IPS-20b (cell line): ENCODE measurements around the gene PTPRN2.

Source experiments
- H3K27ac ChIP-seq: one replicate; pipeline ENCODE4 v1.5.1; 2013; ENCODE audit warnings: low read length
- H3K27me3 ChIP-seq: 2 replicates; pipeline ENCODE4 v1.6.1; 2013; ENCODE audit warnings: mild to moderate bottlenecking, low read length, inconsistent platforms; ENCODE audit not compliant: insufficient read depth
- H3K36me3 ChIP-seq: 2 replicates; pipeline ENCODE4 v1.6.1; 2013; ENCODE audit warnings: low read depth, mild to moderate bottlenecking, inconsistent platforms, low read length, moderate library complexity; ENCODE audit not compliant: insufficient read depth
- H3K4me1 ChIP-seq: 2 replicates; pipeline ENCODE4 v1.6.1; 2013; ENCODE audit warnings: mild to moderate bottlenecking, control low read depth, inconsistent platforms, low read length, moderate library complexity; ENCODE audit not compliant: insufficient read depth
- H3K4me3 ChIP-seq: 2 replicates; pipeline ENCODE4 v1.5.1; 2013; ENCODE audit warnings: mild to moderate bottlenecking, low read length, inconsistent platforms
- H3K9ac ChIP-seq: 2 replicates; pipeline ENCODE4 v1.6.1; 2013; ENCODE audit warnings: low read depth, mild to moderate bottlenecking, inconsistent platforms, low read length, moderate library complexity
- H3K9me3 ChIP-seq: 2 replicates; pipeline ENCODE4 v1.6.1; 2013; ENCODE audit warnings: mild to moderate bottlenecking, low read depth, low read length, inconsistent platforms; ENCODE audit not compliant: insufficient read depth

The PTPRN2 gene

DNA sequence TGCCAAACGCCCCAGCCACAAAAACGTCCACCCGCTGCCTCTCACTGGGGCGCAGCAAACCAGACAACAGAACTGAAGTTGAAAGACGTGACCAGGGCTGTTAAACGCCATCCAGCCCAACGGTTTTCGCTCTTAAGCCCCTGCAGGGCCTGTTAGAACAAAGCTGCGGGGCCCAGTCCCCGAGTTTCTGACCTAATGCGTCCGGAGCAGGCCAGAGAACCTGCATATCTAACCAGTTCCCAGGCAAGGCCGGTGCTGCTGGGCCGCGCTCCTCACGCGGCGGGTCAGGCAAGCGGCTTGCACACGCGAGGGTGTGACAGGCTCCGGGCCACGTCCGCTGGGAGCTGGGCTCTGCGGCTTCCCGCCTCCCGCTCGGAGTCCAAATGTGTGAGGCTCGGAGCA, 87.0 kb downstream of the PTPRN2 start:
- H3K27me3 ChIP-seq, result no peaks in the 10 kb centered on the region; the same call in 1 of the 2 replicates
- no peak overlapping the region; the same call in 1 of the 2 replicates for H3K9ac ChIP-seq
- no peak overlapping the region for H3K4me3 ChIP-seq
- H3K9me3 ChIP-seq, result peaks cover under 1% of the 10 kb centered on the region; the same call in 1 of the 2 replicates
- peaks cover 12% of the 10 kb centered on the region; the same call in 1 of the 2 replicates for H3K4me1 ChIP-seq
- H3K36me3 ChIP-seq, result no peaks in the 10 kb centered on the region
- no peak overlapping the region for H3K27ac ChIP-seq

DNA sequence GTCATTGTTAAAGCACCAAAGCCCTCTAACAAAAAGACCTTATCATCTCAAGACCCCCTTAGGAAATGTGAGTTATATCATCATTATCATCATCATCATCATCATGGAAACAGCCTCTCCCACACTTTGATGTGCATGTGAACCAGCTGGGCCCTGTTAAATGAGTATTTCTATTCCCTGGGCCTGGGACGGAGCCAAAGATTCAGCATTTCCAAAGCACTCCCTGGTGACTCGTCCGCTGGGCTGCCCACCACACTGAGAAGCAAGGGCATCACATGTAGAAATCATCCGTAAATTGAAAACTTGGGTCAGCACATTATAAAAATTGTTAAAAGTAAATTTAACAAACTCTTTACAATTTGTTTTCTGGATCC, 88.6 kb downstream of the PTPRN2 start:
- H3K36me3 ChIP-seq, result no peaks in the 10 kb centered on the region
- no peaks in the 10 kb centered on the region for H3K9me3 ChIP-seq
- no peak overlapping the region for H3K27ac ChIP-seq
- no peak overlapping the region for H3K4me3 ChIP-seq
- no peaks in the 10 kb centered on the region; the same call in 1 of the 2 replicates for H3K27me3 ChIP-seq
- H3K4me1 ChIP-seq, result peaks cover 22% of the 10 kb centered on the region; the same call in 1 of the 2 replicates
- no peak overlapping the region for H3K9ac ChIP-seq

DNA sequence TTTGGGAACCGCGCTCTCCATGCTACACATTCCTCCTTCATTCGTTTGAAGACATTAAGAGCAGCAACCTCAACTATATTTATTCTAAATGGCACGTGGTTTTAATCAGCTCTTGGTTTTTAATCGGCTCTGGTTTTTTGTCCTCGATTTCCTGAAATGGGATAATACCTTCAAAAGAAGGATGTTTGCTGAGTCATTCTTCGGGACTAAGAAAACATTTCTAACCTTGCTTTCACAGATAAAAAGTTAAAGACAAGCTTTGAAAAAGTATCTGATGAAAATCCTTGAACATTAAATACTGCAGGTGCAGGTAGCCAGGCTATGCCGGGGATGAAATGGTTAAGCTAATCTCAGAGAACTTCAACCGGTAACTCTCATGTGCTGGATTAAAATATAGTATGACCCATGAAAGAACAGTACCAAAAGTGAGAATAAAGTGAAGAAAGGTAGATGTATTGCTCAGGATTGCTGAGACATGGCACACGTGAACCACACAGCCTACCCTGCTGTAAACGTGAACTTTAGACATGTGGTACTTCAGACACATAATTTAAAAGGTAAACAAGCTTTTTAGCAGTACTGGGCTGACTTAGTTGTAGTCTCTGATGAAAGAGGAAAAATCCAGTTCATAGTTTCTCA, 89.1 kb downstream of the PTPRN2 start:
- Histone ChIP-seq H3K4me3 (no peak overlapping the region), H3K9ac (no peak overlapping the region), H3K36me3 (no peaks in the 10 kb centered on the region), H3K27ac (no peak overlapping the region), H3K9me3 (no peaks in the 10 kb centered on the region), H3K4me1 (peaks cover 22% of the 10 kb centered on the region; the same call in 1 of the 2 replicates), H3K27me3 (no peaks in the 10 kb centered on the region; the same call in 1 of the 2 replicates)

DNA sequence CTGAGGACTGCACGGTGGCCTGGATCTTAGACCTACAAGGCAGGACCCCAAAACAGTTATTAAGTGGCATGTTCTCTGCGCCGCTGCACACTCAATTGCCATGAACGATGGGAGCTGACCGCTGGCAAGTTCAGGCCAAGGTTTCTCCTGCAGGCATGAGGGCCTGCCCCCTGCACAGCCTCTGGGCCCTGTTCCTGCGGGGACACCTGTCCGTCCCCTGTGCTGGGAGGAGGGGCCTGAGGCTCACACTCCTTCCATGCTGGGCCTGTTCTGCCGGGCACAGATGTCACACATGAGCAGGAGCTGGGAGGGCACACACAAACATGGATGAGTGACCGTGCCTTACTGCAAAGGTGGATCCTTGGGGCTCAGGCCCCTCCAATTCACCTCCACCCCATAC, 90.0 kb downstream of the PTPRN2 start:
- H3K4me3 ChIP-seq, result no peak overlapping the region
- peaks cover 22% of the 10 kb centered on the region for H3K4me1 ChIP-seq
- no peaks in the 10 kb centered on the region for H3K36me3 ChIP-seq
- H3K9me3 ChIP-seq, result no peaks in the 10 kb centered on the region
- no peak overlapping the region for H3K27ac ChIP-seq
- H3K9ac ChIP-seq, result no peak overlapping the region
- no peaks in the 10 kb centered on the region; the same call in 1 of the 2 replicates for H3K27me3 ChIP-seq

GRCh38 chr7:158495786-158496185, 91.8 kb downstream of the PTPRN2 start:
- Histone ChIP-seq H3K9ac (peak overlapping the region; percentile 27; the same call in 1 of the 2 replicates), H3K4me3 (peak overlapping the region; percentile 56; the same call in 1 of the 2 replicates), H3K4me1 (peaks cover 22% of the 10 kb centered on the region), H3K36me3 (no peaks in the 10 kb centered on the region), H3K27me3 (no peaks in the 10 kb centered on the region), H3K9me3 (no peaks in the 10 kb centered on the region; the same call in 1 of the 2 replicates), H3K27ac (peak overlapping the region; percentile 12)

DNA sequence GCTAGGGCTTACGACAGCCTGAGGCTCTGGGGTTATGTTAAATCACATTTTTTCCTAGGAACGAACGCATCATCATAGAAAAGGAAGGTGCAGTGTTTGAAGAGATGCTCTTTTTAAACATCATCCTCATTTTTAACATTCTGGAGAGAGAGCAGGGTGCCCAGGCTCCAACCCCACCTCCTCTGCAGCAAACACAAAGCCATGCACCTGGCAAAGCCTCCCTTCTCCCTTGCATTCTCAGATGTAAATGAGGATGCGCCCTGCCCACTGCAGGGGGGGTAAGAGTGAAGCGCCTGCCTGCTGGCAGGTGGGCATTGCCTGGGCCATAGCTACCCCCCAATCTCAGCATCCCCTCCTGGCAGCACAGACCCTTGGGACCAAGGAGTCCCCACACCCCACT, 92.4 kb downstream of the PTPRN2 start:
- Histone ChIP-seq H3K4me3 (peak overlapping the region; percentile 56; the same call in 1 of the 2 replicates), H3K36me3 (no peaks in the 10 kb centered on the region), H3K27me3 (no peaks in the 10 kb centered on the region), H3K4me1 (peaks cover 18% of the 10 kb centered on the region), H3K27ac (peak overlapping the region; percentile 12), H3K9me3 (no peaks in the 10 kb centered on the region; the same call in 1 of the 2 replicates), H3K9ac (peak overlapping the region; percentile 27; the same call in 1 of the 2 replicates)

- Histone ChIP-seq H3K36me3 (no peaks in the 10 kb centered on the region), H3K4me1 (peaks cover 15% of the 10 kb centered on the region), H3K9ac (peak overlapping the region; percentile 27; the same call in 1 of the 2 replicates), H3K9me3 (no peaks in the 10 kb centered on the region; the same call in 1 of the 2 replicates), H3K27ac (no peak overlapping the region), H3K27me3 (no peaks in the 10 kb centered on the region), H3K4me3 (no peak overlapping the region; the same call in 1 of the 2 replicates)
These were observed 93.0 kb downstream of the PTPRN2 start for GRCh38 chr7:158494643-158495042.

DNA sequence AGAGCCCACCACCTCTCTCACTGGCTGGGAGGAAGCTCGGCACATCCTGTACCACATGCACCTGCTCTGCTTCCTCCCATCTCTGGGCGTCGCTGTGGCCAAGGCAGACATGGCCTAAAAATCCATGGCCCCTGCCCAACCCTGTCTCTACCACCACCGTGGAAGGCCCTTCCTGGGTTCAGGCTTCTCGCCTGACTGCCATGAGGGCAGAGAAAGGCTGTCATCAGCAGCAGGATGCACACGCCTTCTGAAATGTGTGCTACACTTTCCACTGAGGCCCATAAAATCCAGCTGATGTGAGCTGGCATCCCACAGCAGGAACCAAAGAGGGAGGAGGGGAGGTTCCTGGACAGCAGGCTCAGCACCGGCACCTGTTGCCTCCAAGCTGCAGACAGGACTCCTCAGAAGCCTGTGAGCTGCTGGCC, 93.4 kb downstream of the PTPRN2 start:
- no peaks in the 10 kb centered on the region for H3K27me3 ChIP-seq
- H3K9me3 ChIP-seq, result no peaks in the 10 kb centered on the region; the same call in 1 of the 2 replicates
- H3K27ac ChIP-seq, result no peak overlapping the region

DNA sequence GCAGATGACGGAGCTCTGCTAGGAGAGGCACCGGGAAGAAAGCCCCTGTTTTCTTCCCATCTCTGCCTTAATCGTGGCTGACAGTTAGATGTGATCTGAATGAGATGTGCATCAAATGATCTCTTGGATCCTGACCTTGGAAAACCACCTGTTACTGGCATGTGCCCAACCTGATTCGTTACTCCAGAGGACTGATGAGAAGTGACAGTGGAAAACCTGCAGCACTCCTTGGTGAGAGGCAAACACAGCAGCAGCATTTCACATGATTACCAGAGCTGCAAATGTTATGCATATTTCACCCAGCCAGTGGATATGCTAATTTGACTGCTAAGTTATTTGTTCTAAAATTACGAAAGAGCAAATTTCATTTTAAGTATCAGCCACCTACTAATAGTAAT, 95.3 kb downstream of the PTPRN2 start:
- no peaks in the 10 kb centered on the region for H3K27me3 ChIP-seq
- no peak overlapping the region for H3K4me3 ChIP-seq
- H3K9ac ChIP-seq, result no peak overlapping the region
- H3K9me3 ChIP-seq, result no peaks in the 10 kb centered on the region; the same call in 1 of the 2 replicates
- H3K4me1 ChIP-seq, result peaks cover 11% of the 10 kb centered on the region
- H3K27ac ChIP-seq, result no peak overlapping the region
- H3K36me3 ChIP-seq, result no peaks in the 10 kb centered on the region

More for the DNA sequence above, 93.4 kb downstream of the PTPRN2 start:
- Histone ChIP-seq H3K4me3 (no peak overlapping the region), H3K36me3 (no peaks in the 10 kb centered on the region), H3K9ac (no peak overlapping the region), H3K4me1 (peaks cover 15% of the 10 kb centered on the region)

DNA sequence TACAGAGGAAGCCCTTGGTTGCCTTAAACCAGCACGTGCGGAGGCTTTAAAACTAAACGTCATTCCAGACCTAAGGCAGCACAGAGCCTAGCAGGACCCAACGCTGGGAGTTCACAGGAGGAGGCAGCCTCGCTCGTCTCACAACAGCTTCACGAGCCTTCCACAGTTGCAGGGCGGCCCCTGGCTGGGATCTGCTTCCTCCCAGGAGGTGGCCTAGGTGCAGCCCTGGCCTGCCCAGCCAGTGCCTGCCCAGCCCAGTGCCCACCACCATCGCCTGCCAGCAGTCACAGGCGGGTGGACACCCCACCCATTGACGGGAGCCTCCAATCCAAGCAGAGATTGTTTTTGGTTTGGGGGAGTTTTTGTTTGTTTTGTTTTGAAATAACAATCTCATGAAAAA, 96.5 kb downstream of the PTPRN2 start:
- Histone ChIP-seq H3K27ac (no peak overlapping the region), H3K36me3 (no peaks in the 10 kb centered on the region), H3K9me3 (no peaks in the 10 kb centered on the region; the same call in 1 of the 2 replicates), H3K4me1 (peaks cover 11% of the 10 kb centered on the region), H3K9ac (no peak overlapping the region), H3K27me3 (no peaks in the 10 kb centered on the region), H3K4me3 (no peak overlapping the region)

DNA sequence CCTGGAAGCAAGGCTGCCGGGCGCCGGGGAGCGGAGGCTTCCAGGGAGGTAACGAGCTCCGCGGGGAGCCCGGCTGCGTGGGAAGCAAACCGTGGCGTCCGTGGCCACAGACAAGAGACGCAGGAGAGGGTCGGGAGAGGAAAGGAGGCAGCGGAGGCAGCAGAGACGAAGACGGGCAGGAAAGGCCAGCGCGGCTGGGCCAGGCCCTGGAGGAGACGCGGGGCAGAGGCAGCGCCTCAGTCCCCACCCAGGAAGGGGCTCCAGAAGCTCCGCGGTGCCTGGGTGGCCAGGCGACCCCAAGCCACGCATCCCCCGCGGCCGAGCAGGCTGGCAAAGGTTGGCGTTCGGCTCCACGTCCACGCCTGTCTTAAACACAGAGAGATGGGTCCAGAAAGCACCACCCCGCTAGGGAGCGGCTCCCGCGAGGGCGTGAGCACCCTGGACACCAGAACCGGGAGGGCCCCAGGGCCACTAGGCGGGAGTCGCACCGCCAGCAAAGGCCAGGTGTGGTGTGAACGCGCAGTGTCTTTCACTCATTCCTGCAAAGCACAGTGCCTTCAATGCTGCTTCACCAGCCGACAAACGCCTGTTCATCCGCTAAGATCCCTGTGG, 97.3 kb downstream of the PTPRN2 start:
- Histone ChIP-seq H3K27ac (no peak overlapping the region), H3K4me3 (no peak overlapping the region), H3K27me3 (no peaks in the 10 kb centered on the region), H3K36me3 (no peaks in the 10 kb centered on the region), H3K4me1 (peaks cover 6% of the 10 kb centered on the region), H3K9me3 (no peaks in the 10 kb centered on the region; the same call in 1 of the 2 replicates), H3K9ac (no peak overlapping the region)
